HG02763 (cell line): Measurements from ENCODE around the gene NYAP1.
"Not testable (repeated sequence)": the region's sequence is repeated elsewhere in the genome, so short reads cannot be mapped to it uniquely, and the experiment has no call there.

Source experiments
- ATAC-seq: cut with Tn5 transposase; IDR thresholded peaks from one replicate; pipeline ENCODE4 v1.9.1; 2021; ENCODE audit warnings: mild to moderate bottlenecking, moderate library complexity; ENCODE audit not compliant: unreplicated experiment

The NYAP1 gene

DNA sequence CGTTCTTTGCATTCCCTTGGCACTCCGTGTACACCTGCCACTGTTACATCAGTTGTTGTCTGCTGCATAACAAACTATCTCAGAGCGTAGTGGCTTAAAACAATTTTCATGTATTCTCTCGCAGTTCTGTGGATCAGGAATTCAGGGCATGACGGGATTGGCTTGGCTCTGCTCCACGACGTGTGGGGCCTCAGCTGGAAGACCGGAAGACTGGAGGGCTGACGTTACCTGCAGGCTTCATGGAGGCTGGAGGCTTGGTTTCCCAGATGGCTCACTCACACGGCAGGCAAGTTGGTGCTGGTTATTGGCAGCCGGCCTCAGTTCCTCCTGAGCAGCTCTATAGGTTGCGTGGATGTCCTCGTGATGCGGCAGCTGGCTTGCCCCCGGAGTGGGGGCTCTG is 25.5 kb downstream of the NYAP1 start:
- no peak for ATAC-seq

DNA sequence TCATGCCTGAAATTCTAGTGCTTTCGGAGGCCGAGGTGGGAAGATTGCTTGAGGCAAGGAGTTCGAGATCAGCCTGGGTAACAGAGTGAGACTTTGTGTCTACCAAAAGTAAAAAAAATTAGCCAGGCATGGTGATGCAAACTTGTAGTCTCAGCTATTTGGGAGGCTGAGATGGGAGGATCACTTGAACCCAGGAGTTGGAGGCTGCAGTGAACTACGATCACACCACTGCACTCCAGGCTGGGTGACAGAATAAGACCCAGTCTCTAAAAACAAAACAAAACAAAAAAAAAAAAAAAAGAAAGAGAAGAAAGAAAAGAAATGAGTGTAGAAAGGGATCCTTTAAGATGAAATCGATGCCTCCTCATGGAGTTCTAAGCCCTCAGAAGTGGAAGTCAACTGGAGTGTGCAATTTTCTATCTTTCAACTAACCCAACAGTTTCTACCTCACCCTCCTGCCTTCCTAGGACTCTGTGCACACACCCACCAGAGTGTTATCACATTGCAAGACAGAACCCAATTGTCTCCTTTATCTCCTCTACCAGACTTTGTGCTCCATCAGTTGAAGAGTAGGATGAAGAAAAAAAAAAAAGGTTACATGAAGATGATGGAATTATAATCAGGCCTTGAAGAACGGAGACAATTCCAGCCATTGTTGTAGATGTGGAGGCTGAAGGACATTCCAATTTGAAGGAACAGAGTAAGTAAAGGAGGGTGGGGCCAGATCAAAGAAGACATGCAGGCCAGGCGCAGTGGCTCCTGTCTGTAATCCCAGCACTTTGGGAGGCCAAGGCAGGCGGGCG is 26.9 kb downstream of the NYAP1 start:
- ATAC-seq, result no peak

GRCh38 chr7:100513212-100513810 is 29.6 kb downstream of the NYAP1 start:
- ATAC-seq, result no peak

GRCh38 chr7:100515072-100515532 is 31.4 kb downstream of the NYAP1 start:
- no peak for ATAC-seq

DNA sequence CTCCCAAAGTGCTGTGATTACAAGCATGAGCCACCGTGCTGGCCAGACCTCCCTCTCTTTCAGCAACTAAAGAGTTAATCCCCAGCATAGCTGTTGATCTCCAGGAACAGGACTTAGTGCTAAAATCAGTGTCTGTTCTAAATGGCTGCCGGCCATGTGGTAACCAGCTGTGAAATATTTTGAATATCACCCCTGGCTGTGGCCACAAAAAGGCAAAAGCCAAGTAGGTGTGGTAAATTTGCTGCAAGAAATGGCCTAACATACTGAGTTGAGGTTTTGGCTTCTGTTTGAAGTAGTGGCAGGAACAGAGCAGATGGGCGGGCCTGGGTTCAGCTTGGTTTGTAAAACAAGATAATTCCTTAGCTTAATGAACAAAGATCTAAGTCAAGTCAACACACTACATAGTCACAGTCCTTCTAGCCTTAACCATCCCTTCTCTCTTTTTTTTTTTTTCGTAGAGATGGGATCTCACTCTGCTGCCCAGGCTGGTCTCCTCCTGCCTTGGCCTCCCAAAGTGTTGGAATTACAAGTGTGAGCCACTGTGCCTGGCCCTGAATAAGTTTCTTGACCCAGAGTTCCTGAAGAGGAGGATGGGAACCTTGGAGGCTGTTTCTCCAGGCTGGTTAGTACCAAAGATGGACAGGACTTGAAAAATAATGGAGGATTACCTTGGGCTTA is 32.5 kb downstream of the NYAP1 start:
- ATAC-seq, result no peak

- no peak for ATAC-seq
These were observed 33.6 kb downstream of the NYAP1 start for GRCh38 chr7:100517305-100517704.

GRCh38 chr7:100519580-100519979 is 35.9 kb downstream of the NYAP1 start:
- ATAC-seq, result no peak

DNA sequence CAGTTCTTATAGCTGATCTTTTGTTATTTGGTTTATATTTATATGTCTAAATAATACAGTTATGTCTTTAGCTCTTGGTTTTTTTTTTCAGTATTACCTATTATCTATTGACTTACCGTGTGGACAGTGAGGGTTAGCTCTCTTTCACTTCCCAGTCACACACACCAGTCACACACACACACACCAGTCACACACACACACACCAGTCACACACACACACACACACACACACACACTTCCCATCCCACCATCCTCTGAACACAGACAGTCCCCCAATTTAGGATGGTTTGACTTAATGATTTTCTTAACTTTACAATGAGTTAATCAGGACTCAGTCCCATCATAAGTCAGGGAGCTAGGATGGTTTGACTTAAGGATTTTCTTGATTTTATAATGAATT is 36.4 kb downstream of the NYAP1 start:
- ATAC-seq, result no peak

DNA sequence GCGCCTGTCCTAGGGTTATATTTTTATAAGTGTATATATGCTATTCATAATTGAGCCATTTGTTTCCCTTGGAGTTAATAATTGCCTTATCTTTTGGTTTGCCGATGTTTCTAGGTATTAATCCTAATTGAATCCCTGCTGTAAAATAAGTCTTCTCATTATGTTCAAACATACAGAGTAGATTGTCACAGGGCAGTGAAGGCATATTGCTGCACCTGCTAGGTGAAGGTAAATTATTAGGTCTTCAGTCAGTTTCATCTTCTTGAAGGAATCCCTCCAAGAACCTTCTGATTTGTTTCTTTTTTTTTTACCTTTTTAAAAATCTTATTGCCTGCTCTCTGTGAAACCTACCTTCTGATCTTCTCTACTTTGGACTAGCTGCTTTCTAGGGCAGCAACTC is 37.3 kb downstream of the NYAP1 start:
- ATAC-seq, result no peak

DNA sequence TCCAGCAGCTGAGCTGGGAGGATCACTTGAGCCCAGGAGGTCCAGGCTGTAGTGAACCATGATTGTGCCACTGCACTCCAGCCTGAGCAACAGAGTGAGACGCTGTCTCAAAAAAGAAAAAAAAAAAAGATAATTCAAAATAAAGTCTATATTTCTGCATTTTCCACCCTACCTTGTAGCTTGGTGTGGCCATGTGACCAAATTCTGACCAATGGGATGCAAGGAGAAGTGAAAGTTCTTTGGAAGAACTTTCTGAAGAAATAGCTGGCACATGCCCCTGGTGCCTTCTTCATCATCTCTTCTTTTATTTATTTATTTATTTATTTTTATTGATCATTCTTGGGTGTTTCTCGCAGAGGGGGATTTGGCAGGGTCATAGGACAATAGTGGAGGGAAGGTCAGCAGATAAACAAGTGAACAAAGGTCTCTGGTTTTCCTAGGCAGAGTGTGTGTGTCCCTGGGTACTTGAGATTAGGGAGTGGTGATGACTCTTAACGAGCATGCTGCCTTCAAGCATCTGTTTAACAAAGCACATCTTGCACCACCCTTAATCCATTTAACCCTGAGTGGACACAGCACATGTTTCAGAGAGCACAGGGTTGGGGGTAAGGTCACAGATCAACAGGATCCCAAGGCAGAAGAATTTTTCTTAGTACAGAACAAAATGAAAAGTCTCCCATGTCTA is 38.3 kb downstream of the NYAP1 start:
- not testable (repeated sequence) for ATAC-seq

- not testable (repeated sequence) for ATAC-seq
These were observed 39.5 kb downstream of the NYAP1 start for GRCh38 chr7:100523192-100523591.

DNA sequence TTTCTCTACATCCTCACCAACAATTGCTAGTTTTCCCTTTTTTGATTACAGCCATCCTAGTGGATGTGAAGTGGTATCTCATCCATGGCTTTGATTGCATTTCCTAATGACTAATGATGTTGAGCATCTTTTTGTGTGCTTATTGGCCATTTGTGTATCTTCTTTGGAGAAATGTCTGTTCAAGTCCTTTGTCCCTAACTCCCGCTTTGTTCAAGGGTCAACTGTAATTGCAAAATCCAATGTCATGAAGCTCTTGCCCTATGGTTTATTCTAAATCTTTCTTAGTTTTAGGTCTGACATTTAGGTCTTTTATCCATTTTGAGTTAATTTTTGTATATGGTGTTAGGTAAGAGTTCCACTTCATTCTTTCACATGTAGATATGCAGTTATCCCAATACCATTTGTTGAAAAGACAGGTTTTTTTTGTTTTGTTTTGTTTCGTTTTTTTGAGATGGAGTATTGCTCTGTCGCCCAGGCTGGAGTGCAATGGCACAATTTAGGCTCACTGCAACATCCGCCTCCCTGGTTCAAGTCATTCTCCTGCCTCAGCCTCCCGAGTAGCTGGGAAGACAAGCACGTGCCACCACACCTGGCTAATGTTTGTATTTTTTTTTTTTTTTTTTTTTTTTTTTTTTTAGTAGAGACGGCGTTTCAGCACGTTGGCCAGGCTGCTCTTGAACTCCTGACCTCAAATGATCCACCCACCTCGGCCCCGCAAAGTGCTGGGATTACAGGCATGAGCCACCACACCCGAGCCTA is 44.6 kb downstream of the NYAP1 start:
- not testable (repeated sequence) for ATAC-seq

DNA sequence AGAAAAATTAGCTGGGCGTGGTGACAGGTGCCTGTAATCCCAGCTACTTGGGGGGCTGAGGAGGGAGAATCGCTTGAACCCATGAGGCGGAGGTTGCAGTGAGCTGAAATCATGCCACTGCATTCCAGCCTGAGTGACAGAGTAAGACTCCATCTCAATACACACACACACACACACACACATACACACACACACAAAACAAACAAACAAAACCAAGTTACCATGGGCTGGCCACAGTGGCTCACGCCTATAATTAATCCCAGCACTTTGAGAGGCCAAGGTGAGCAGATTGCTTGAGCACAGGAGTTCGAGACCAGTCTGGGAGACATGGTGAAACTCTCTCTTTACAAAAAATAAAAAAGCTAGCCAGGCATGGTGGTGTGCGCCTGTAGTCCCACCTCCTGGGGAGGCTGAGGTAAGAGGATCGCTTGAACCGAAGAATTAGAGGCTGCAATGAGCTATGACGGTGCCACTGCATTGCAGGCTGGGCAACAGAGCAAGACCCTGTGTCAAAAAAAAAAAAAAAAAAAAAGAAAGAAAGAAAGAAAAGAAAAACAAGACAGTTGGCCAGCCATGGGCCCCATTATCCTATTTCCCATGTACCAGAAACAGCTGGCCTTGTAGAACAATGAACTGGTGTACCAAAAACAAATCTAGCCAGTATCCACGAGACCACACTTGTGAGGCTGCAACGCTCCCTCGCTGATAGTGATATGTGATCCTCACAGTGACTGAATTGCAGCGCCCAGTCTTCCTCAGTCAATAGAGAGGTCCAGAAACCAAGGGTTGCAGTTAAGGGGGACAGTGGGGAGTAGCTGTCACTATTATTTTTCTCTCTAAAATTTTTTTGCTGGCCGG is 48.7 kb downstream of the NYAP1 start:
- no peak for ATAC-seq

DNA sequence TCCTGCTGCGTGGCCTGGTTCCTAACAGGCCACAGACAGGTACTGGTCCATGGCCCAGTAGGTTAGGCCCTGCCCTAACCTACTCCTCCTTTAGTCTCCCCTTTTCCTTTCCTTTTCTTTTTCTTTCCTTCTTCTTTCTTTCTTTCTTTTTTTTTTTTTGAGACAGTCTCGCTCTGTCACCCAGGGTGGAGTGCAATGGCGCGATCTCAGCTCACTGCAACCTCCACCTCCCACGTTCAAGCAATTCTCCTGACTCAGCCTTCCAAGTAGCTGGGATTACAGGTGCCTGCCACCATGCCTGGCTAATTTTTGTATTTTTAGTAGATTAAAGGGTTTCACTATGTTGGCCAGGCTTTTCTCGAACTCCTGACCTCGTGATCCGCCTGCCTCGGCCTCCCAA is 52.3 kb downstream of the NYAP1 start:
- not testable (repeated sequence) for ATAC-seq

DNA sequence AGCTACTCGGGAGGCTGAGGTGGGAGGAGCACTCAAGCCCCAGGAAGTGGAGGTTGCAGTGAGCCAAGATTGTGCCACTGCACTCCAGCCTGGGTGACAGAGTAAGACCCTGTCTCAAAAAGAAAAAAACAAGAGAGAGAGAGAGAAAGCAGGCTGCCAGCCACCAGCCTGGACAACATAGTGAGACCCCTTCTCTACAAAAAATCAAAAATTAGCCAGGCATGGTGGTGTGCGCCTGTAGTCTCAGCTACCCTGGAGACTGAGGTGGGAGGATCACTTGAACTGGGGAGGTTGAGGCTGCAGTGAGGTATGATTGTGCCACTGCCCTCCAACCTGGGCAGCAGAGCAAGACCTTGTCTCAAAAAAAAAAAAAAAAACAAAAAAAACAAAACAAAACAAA is 53.0 kb downstream of the NYAP1 start:
- not testable (repeated sequence) for ATAC-seq

DNA sequence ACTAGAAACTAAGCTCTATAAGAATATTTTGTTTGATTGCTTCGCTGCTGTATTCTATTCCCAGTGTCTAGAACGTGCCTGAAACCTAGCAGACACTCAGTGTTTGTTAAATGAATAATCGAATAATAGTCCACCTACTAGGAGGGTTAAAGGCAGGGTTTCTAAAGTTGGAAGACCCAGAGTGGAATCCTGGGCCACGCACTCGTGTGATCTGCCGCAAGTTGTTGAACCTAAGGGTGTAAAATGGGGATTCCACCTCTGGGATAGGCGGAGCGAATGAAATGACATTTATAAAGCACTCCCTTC is 54.6 kb downstream of the NYAP1 start:
- no peak for ATAC-seq

- ATAC-seq, result peak; percentile 95
These were observed 55.1 kb downstream of the NYAP1 start, which contains the start of gene AGFG2 for GRCh38 chr7:100538654-100539435. AGFG2 (plus strand) TSS chr7:100539203; CDS start chr7:100539347, 144 bp downstream.

DNA sequence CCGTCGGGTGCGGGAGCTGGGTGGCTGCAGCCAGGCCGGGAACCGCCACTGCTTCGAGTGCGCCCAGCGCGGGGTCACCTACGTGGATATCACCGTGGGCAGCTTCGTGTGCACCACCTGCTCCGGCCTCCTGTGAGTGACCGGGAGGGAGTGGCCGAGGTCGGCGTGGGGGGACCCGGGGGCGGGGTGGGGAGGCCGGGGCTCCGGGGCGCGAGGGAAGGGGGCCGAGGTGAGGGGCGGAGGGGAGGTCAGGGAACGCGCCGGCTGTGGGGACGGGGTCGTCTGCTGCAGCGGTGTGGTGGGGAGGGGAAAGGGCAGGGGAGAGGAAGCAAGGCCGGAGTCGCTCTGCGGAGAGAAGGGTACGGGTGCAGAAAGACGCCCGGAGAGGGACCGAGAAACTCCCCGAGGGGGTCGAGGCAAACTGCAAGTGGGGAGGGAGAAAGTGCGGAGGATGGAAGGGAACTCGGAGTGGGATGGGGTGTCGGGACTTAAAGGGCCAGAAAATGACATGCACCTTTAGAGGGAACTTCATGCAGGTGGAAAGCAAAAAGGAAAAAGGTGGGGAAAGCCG is 55.8 kb downstream of the NYAP1 start:
- ATAC-seq, result no peak
